GM11168 (cell line): ENCODE data around the gene ACTR2.
"Not testable (repeated sequence)": the region's sequence is repeated elsewhere in the genome, so short reads cannot be mapped to it uniquely, and the experiment has no call there.

Experiments used
- in situ Hi-C: fragments of 300-500 bp; cut with MboI; formaldehyde crosslinking; loops from one replicate; pipeline ENCODE4 v1.12.0; 2022; ENCODE audit warnings: low sequenced_read_pairs; ENCODE audit not compliant: unreplicated experiment

The ACTR2 gene

GRCh38 chr2:65305934-65306333, 78.3 kb downstream of the ACTR2 start:
- in situ Hi-C loops, result no loop called here

DNA sequence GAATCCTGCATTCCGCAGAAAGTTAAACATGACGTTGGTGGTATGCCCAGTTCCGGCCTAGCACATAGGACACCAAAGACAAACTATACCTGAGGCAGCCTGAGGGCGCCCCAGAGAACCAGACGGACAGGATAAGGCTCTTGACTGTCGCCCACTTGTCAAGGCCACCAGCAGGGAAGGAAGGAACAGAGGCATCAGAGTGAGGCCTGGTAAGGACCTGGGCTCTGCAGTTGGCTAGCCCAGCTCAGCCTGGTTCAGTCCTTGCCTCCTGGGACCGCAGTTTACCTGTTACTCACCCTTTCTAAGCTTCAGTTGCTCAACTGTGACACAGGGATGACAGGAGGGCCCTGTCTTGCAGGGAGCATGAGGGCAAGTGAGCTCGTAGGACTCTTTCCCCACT, 82.1 kb downstream of the ACTR2 start:
- in situ Hi-C loops, result no loop called here

DNA sequence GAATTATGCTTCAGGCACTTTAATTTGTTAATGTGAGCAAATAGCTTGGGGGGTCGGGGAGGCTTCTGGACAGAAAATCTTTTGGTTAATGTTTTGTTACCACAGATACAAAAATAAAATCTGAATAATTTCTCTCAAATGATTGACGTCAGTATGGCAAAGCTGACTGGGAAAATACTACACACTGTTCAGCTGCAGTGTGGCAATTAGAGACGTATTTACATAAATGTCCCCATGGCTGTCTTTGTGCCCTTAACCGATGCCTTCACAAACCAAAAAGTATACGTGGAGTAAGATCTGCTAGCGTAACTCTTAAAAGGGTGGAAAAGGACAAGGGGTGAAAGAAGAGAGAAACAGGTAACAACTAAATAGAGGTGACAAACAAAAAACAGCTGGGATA, 83.4 kb downstream of the ACTR2 start:
- in situ Hi-C loops, result no loop called here

DNA sequence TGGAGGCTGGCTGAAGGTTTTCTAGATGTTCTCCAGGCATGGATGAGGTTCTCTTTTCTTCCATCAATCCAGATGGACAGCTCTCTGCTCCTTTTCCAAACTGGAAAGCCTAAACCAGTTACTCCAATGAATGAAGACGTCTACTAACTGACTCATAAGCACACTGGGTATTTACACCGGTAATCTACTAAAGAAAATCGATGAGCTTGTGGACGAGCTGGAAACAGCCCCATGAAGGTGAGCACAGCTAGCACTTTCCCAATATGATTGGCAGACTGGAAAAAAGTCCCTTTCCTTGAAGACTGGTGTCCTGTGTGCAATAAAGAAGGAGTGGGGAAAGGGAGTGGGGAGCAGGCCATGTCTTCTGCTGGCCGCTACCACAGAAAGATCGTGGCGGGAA, 84.0 kb downstream of the ACTR2 start:
- in situ Hi-C loops, result no loop called here

DNA sequence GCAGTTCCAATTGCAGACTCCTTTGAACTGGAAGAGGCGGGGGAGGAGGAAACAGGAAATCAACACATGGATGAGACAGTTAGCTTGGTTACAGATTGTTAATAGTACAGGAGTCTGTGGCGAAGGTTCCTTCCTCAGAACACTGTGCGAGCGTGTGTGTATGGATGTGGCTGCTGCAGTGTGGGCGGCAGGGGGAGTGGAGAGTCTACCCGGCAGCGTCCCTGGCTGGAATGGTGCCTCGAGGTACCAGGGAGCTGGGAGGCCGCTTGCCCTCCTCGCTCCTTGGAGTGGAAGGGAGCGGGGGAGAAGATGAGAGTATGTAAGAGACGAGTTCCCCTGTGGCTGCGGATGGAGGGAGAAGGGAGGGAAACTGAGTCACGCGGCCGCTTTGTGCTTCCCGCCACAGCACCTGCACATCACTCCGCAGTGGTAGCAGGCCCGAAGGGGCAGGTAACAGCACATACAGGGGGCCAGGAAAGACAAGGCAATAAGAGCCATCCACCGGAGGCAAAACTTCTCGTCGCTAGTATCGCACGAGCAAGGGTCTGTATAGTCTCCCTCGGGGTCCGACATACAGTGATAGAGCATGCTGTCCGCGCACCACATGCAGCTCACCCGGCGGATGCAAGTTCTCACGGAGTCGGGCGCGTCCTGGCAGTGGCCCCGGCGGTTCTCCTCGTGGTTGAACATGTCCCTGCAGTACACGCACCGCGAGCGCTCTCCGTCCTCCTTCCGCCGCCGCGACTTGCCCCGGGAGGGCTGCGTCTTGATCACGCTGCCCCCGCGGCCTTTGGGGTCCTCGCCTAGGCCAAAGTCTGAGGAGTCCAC, 85.7 kb downstream of the ACTR2 start:
- in situ Hi-C loops, result no loop called here

DNA sequence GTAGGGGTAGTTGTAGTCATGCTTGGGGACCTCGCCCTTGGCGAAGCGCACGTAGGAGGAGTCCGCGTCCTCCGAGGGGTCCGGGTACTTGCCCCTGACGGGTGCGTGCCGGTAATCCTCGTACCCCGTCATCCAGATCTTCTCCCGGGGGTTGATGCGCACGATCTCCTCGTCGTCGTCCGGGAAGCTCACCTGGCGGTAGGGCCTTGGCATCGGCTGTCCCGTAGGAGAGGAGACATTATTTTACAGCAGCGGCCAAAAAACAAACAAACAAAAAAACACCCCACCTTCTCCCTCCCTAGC, 86.3 kb downstream of the ACTR2 start:
- in situ Hi-C loops, result no loop called here

- in situ Hi-C loops, result no loop called here
These were observed 87.3 kb downstream of the ACTR2 start for GRCh38 chr2:65314801-65315441.

- in situ Hi-C loops, result no loop called here
These were observed 88.4 kb downstream of the ACTR2 start for GRCh38 chr2:65316072-65316471.

GRCh38 chr2:65317351-65317750, 89.7 kb downstream of the ACTR2 start:
- in situ Hi-C loops, result not testable (repeated sequence)

DNA sequence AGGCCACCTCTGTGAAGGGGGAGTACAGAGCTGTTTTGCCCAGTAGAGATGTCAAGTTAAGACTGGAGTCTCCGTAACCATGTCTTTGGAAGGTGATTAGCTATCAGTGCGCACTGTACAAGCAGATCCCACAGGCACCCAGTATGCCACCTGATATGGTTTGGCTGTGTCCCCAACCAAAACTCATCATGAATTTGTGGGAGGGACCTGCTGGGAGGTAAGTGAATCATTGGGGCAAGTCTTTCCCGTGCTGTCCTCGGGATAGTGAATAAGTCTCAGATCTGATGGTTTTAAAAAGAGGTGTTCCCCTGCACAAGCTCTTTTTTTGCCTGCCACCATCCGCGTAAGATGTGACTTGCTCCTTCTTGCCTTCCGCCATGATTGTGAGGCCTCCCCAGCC, 90.2 kb downstream of the ACTR2 start:
- in situ Hi-C loops, result no loop called here

DNA sequence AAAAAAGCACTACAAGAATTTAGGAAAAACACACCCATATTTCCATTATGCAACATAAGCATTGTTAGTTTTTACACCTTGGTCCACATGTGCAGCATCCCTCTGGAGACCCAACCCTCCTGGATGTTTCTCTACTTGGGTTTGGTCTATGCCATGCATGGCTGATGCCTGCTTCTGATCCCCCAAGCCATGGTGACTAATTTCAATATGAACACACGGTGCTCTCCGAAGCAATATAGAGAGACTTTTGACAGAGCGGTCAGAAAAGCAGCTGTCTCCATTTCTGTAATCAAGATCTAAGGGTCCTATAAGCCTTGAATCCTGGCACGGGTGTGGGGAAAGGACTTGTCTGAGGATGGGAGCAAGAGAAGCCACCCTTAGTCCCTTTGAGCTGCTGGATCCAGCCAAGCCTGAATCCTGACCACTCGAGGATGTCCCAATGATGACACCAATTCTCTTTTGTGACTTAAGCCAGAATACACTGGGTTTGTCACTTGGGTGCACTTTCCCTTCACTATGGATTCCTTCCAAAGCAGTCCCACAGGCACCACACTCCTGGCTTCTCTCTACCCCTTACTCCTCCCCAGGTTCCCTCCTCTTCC, 91.5 kb downstream of the ACTR2 start:
- in situ Hi-C loops, result no loop called here

- in situ Hi-C loops, result no loop called here
These were observed 92.0 kb downstream of the ACTR2 start for GRCh38 chr2:65319674-65320041.

- in situ Hi-C loops, result no loop called here
These were observed 92.6 kb downstream of the ACTR2 start for GRCh38 chr2:65320042-65320725.
